HG02970 (cell line): ENCODE measurements around the gene C5orf58.

ENCODE experiments used
- ATAC-seq: cut with Tn5 transposase; IDR thresholded peaks from one replicate; pipeline ENCODE4 v1.9.1; 2021; ENCODE audit warnings: mild to moderate bottlenecking, moderate library complexity, moderate number of reproducible peaks; ENCODE audit not compliant: unreplicated experiment, low FRiP score

The C5orf58 gene

DNA sequence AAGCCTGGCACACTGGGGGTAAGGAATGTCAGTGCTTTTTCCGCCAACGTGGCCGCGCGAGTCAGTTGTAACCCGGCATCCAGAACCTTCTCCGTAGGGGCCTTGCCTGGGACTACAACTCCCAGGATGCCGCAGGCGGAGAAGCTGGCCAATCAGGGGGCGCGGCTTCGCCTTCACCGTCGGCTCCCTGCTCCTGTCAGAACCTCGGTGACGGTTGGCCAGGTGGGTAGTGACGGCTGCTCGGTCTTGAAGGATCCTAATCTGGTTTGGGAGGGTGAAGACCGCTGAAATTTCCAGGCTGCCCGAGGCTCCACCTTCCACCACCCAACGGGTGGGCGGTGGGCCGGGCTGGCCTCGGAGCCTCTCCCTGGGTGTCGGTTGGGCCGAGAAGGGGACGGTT, at the start of gene C5orf58:
Gene C5orf58 (plus strand): TSS at position 200 of the 400 bp plus-strand sequence. CDS start 1,992 bp downstream, outside the sequence.
- no peak for ATAC-seq

DNA sequence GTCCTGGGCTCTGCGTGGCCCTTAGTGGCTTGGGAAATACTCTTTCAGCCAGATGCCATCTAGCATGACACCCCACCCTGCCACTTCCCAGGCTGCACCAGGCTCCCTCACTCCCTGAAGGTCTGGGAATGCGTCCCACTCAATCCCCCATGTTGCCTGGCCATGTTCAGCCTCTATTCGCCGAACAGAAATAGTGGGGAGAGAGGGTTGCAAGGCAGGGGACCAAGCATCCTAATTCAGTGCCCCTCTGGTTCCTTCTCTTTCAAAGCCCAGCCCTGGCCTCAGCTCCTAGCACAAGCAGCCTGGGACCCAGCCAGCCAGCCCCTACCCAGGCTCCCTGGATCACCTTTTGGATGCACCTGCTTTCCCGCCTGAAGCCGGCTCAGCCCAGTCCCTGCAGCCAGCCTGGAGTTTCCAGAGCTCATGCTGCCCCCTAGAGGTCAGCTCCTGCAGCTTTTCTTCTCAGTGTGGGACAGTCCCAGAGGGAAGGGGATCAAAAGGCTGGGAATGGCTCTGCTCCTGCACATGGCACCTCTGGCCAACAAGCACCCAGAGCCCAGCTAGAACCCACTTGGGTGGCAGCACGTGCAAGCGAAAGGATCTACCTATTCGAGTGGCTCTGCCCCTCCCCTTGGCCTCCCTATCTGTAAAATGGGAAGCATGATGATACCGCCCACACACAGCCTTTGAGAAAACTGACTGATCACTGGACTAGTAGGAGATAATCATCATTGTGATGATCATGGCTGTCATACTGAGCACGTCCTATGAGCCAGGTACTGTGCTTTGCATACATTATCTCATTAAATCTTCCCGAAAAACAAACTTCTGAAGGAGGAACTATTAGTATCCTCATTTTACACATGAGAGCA, 48.7 kb upstream of the C5orf58 start:
- no peak for ATAC-seq

GRCh38 chr5:170184737-170185136, 48.0 kb upstream of the C5orf58 start:
- no peak for ATAC-seq

- ATAC-seq = no peak
These were observed 46.6 kb upstream of the C5orf58 start for GRCh38 chr5:170186156-170186555.

DNA sequence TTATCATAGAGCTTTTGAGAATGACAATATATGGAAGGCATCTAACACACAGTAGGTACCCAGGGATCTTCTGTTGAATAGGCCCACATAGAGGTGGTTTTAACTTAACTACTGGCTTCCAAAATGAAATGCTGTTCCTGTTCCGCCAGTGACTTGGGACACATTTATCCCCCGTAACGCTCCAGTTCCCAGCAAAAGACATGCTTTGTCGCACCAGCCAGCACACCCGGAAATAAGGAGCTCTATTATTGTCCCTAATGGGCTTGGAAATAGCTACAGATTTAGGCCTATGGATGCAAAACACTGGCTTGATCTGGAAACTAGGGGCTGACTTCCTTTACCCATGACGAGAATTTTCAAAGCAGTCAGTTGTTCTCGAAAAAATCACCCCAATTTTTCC, 45.9 kb upstream of the C5orf58 start:
- ATAC-seq = no peak

DNA sequence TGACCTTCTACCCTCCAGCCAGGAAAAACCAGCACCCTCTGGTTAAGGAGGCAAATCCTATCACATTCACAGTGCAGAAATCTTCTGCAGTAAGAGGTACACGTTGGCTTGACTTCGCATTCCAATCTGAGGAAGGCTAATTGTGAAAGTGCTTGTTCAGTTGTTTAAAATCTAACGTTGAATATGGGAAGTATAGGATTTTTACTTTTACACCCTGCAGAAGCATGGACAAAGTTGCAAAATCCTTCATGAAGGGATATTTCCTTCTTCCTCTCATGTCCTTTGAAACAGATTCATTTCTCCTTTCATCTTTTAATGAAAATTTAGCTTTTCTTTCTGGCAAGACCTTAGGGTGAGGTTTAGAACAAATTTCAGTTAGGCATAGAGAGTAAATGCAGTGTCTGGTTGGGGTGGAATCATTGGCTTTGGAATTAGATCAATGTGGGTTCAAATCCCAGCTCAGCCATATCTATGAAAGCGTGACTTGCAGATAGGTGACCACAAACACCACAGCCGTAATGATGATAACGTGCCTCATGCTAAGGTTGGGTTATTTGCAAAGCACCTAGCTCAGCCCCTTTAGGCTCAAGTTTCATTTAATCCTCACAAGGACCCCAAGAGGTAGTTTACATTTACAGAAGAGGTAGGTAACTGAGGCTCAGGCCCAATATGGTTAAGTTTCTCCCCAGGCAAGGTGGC, 42.2 kb upstream of the C5orf58 start:
- no peak for ATAC-seq

DNA sequence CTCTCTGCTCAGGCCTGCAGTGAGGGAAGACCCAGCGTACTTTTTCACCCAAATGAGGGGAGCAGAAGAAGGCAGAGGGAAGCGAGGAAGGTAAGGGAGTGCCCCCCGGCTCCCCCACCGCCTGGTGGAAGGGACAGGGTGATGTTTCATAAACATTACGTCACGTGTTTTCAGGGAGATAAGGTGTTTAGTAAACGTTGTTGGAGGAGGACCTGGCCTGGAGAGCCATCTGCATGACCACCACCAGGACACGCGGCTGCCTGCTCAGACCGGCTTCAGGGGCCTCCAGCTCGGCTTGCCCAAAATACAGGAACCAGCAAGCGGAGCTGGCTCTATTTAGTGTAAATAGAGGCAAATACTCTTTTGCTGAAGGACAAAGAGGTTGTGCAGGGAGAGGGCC, 40.0 kb upstream of the C5orf58 start:
- no peak for ATAC-seq

DNA sequence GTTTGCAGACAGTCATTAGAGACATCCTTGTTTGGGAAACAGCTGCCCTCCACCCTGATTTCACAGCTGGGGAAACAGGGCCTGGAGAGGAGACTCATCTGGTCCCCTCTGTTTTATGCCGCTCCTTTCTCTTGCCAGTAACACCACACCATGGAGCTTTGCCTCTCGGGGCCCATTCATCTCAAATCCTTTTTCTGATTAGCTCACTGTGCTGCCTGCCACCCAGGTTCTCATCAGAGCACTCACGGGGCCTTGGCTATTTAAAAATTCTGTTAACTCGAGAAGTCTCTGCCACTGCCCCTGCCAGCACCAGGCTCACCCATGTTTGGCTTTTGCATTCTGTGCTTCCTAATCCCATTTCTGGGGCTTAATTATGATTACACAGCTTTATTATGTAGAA, 36.8 kb upstream of the C5orf58 start:
- no peak for ATAC-seq

DNA sequence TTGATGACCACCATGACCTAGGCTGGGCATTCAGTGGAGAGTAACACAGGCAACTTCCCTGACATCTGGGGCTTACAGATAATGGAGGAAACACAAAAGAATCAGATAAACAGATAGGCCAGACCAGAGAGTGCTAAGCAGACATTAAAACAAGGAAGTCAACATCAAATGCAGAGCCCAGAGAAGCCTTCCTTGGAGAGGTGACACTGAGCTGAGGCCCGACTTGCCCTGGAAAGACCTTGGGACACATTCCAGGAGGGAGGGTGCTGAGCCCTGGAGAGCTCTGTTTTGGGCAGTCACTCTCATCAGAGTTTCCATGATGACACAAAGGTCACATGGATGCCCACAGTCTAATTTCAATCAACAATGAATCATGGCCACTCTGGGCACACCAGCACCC, 31.9 kb upstream of the C5orf58 start:
- ATAC-seq = no peak

GRCh38 chr5:170201311-170201710, 31.5 kb upstream of the C5orf58 start:
- ATAC-seq = no peak

GRCh38 chr5:170202117-170202516, 30.7 kb upstream of the C5orf58 start:
- ATAC-seq = no peak

- ATAC-seq = no peak
These were observed 28.6 kb upstream of the C5orf58 start for GRCh38 chr5:170204202-170204601.

GRCh38 chr5:170206216-170206615, 26.6 kb upstream of the C5orf58 start:
- ATAC-seq = no peak

DNA sequence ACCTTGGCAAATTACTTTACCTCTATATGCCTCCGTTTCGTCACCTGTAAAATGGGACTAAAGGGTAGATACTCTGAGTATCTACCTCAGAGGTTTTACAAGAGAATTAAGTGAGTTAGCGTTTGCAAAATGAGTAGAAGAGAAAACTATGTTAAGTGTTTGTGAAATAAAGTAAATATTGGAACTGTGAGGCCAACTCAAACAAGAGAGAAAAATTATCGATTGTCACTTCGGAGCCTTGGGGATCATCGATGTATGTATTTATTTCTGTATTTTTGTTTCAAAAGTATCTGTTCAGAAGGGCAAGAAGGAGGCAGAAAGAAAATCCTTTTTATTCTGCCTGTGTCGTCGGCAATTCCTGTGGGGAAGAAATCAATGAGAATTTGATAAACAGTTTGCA, 25.8 kb upstream of the C5orf58 start:
- ATAC-seq = no peak

- ATAC-seq = no peak
These were observed 21.0 kb upstream of the C5orf58 start for GRCh38 chr5:170211575-170212334.

DNA sequence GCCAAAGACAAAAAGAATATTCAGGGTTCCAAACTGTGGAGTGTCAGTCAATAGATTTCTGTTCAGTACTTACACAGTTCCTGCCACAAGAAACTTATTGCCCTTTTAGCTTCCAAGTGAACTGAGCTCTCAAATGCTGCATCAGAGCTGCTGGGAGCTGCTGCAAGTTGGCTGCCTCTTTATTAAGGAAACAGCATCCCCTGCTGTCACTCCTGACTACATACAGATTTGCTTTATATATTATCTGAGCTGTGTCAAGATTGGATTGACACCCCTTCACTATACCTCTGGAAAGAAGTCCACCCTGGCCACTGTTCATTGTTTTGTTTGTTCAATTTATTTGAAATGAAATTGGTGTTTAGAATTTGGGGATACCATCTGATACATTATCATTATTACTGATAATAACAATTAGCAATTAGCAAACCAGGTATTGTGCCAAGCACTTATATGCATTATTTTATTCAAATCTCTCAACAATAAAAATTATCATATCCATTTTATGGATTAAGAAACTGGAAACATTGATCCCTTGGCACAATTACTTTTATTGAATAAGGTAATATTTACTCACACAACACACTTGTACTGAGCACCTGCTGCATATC, 16.4 kb upstream of the C5orf58 start:
- no peak for ATAC-seq

DNA sequence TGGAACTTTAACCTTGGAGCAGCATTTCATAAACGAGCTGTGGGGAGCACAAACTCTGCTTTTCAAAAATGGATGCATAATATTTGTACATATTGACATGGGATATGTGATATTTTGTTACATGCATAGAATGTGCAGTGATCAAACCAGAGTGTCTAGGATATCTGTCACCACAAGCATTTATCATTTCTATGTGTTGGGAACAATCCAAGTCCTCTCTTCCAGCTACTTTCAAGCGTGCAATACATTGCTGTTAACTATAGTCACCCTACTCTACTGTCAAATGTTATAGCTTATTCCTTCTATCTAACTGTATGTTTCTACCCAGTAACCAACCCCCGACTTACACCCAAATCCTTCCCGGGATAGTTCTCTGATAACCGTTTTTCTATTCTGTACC, 15.0 kb upstream of the C5orf58 start:
- no peak for ATAC-seq

- no peak for ATAC-seq
These were observed 14.1 kb upstream of the C5orf58 start for GRCh38 chr5:170218726-170219125.

- ATAC-seq = no peak
These were observed 13.2 kb upstream of the C5orf58 start for GRCh38 chr5:170219615-170220014.

- ATAC-seq = no peak
These were observed 12.6 kb upstream of the C5orf58 start for GRCh38 chr5:170220191-170220590.

GRCh38 chr5:170221327-170221741, 11.5 kb upstream of the C5orf58 start:
- ATAC-seq = no peak
